ENCODE data around the gene DIO1. TPM values are rescaled to one million over a fixed set of nuclear protein-coding genes. Genes with fewer than 3 reads are reported as not detected.
A peak's percentile ranks its signal among the peaks of the same experiment; 100 is the strongest.

DIO1 gene
- total RNA-seq, 1 donor from 2014 or later: not detected

GRCh38 chr1:53929246-53929960, 35.4 kb downstream of the DIO1 start:
- Mint-ChIP-seq H3K9me3 (ENCODE audit: unreplicated experiment) (no peaks in the 10 kb centered on the region), H3K36me3 (ENCODE audit: low read depth, unreplicated experiment) (peaks cover 21% of the 10 kb centered on the region)
- no peak for TF ChIP-seq CTCF (IDR thresholded peaks at IDR 0.05; ENCODE audit: unreplicated experiment)

GRCh38 chr1:53930932-53931331, 36.9 kb downstream of the DIO1 start:
- no peak for TF ChIP-seq CTCF (IDR thresholded peaks at IDR 0.05; ENCODE audit: unreplicated experiment)
- H3K27me3 Mint-ChIP-seq (ENCODE audit: unreplicated experiment): no peaks in the 10 kb centered on the region
- no peaks in the 10 kb centered on the region for H3K9me3 Mint-ChIP-seq (ENCODE audit: unreplicated experiment)
- DNase-seq (ENCODE audit: low spot score): no peak
- no peak overlapping the region for H3K4me3 Mint-ChIP-seq (ENCODE audit: unreplicated experiment)
- no peak overlapping the region for H3K27ac Mint-ChIP-seq (ENCODE audit: unreplicated experiment)
- H3K4me1 Mint-ChIP-seq (ENCODE audit: unreplicated experiment): peaks cover 8% of the 10 kb centered on the region
- H3K36me3 Mint-ChIP-seq (ENCODE audit: low read depth, unreplicated experiment): peaks cover 29% of the 10 kb centered on the region

More at GRCh38 chr1:53929246-53929960, 35.4 kb downstream of the DIO1 start:
- peak overlapping the region; percentile 44 for H3K27ac Mint-ChIP-seq (ENCODE audit: unreplicated experiment)
- peaks cover 8% of the 10 kb centered on the region for H3K4me1 Mint-ChIP-seq (ENCODE audit: unreplicated experiment)
- no peaks in the 10 kb centered on the region for H3K27me3 Mint-ChIP-seq (ENCODE audit: unreplicated experiment)
- DNase-seq (ENCODE audit: low spot score): no peak
- H3K4me3 Mint-ChIP-seq (ENCODE audit: unreplicated experiment): no peak overlapping the region

- no peaks in the 10 kb centered on the region for H3K9me3 Mint-ChIP-seq (ENCODE audit: unreplicated experiment)
- DNase-seq (ENCODE audit: low spot score): no peak
- peaks cover 29% of the 10 kb centered on the region for H3K36me3 Mint-ChIP-seq (ENCODE audit: low read depth, unreplicated experiment)
- no peak for TF ChIP-seq CTCF (IDR thresholded peaks at IDR 0.05; ENCODE audit: unreplicated experiment)
- no peaks in the 10 kb centered on the region for H3K27me3 Mint-ChIP-seq (ENCODE audit: unreplicated experiment)
- no peak overlapping the region for H3K4me3 Mint-ChIP-seq (ENCODE audit: unreplicated experiment)
- H3K4me1 Mint-ChIP-seq (ENCODE audit: unreplicated experiment): peaks cover 8% of the 10 kb centered on the region
- no peak overlapping the region for H3K27ac Mint-ChIP-seq (ENCODE audit: unreplicated experiment)
These were observed 37.5 kb downstream of the DIO1 start for GRCh38 chr1:53931523-53931922.

- Mint-ChIP-seq H3K4me1 (ENCODE audit: unreplicated experiment) (peaks cover 2% of the 10 kb centered on the region), H3K4me3 (ENCODE audit: unreplicated experiment) (no peak overlapping the region), H3K9me3 (ENCODE audit: unreplicated experiment) (no peaks in the 10 kb centered on the region), H3K27me3 (ENCODE audit: unreplicated experiment) (no peaks in the 10 kb centered on the region), H3K27ac (ENCODE audit: unreplicated experiment) (no peak overlapping the region), H3K36me3 (ENCODE audit: low read depth, unreplicated experiment) (peaks cover 20% of the 10 kb centered on the region)
- no peak for TF ChIP-seq CTCF (IDR thresholded peaks at IDR 0.05; ENCODE audit: unreplicated experiment)
- DNase-seq (ENCODE audit: low spot score): no peak
These were observed 40.3 kb downstream of the DIO1 start for GRCh38 chr1:53934170-53934765.

GRCh38 chr1:53936430-53936829, 42.4 kb downstream of the DIO1 start:
- DNase-seq (ENCODE audit: low spot score): no peak
- no peaks in the 10 kb centered on the region for H3K9me3 Mint-ChIP-seq (ENCODE audit: unreplicated experiment)
- TF ChIP-seq CTCF (IDR thresholded peaks at IDR 0.05; ENCODE audit: unreplicated experiment): no peak
- H3K27me3 Mint-ChIP-seq (ENCODE audit: unreplicated experiment): no peaks in the 10 kb centered on the region
- peaks cover 19% of the 10 kb centered on the region for H3K36me3 Mint-ChIP-seq (ENCODE audit: low read depth, unreplicated experiment)
- no peak overlapping the region for H3K27ac Mint-ChIP-seq (ENCODE audit: unreplicated experiment)
- H3K4me1 Mint-ChIP-seq (ENCODE audit: unreplicated experiment): no peaks in the 10 kb centered on the region
- H3K4me3 Mint-ChIP-seq (ENCODE audit: unreplicated experiment): no peak overlapping the region

Data from endothelial cell (in vitro differentiated cells).